ENCODE measurements around the gene RAPGEF2. TPM values are rescaled to one million over a fixed set of nuclear protein-coding genes. Genes with fewer than 3 reads are reported as not detected.

RAPGEF2 gene
- total and polyA plus RNA-seq, 2 donors (not counting 1 experiment from before 2014, with no cell fraction given) = 10.9 to 45.8 TPM

DNA sequence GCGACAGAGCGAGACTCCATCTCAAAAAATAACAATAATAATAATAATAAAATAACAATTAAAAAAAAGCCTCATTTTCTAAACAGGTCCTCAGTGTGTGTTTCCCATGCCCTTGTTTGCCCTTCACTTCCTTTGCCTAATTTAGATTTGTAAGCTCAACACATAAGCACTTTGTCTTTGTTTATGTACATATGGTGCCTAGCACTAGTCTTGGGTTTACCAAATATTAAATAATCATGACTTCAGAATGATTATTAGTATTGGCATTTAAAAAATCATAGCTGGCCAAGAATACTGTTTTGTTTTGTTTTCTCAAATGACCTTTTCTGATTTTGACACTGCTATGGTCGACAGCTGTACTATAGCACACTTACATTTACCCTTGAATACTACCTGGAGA, 6.4 kb upstream of the RAPGEF2 start:
- H3K27me3 Mint-ChIP-seq = peaks cover 23% of the 10 kb centered on the region
- H3K27ac Mint-ChIP-seq = no peak overlapping the region
- no peak overlapping the region for H2AFZ ChIP-seq (ENCODE audit: insufficient read depth, low read depth, low read length, poor library complexity, severe bottlenecking)
- no peak for DNase-seq
- no peak overlapping the region for H3K9ac ChIP-seq (ENCODE audit: low read length)
- peaks cover 0 to 4% of the 10 kb centered on the region in 2 donors for H3K4me1 ChIP-seq (ENCODE audit: control insufficient read depth in 2 of 2, insufficient read depth in 2 of 2, low read length in 2 of 2)
- intact Hi-C loops (cut with micrococcal nuclease) = no loop called here
- no peak overlapping the region for H3K27ac ChIP-seq (ENCODE audit: low read length in 2 of 2)
- no peak for ATAC-seq (ENCODE audit: low read depth)
- 60% methylated on average over 1 of the region's 3 CpGs for WGBS (ENCODE audit: insufficient coverage)
- no peak overlapping the region for H3K4me3 ChIP-seq (ENCODE audit: control extremely low read depth in 1 of 5, extremely low read depth in 1 of 5, insufficient read depth in 1 of 5, low read depth in 2 of 5, low read length in 4 of 5)
- no peaks in the 10 kb centered on the region for H3K79me2 ChIP-seq (ENCODE audit: control insufficient read depth, insufficient read depth, low read length)
- POLR2A ChIA-PET = no interaction called here
- no peak overlapping the region for H3K4me3 Mint-ChIP-seq
- no peaks in the 10 kb centered on the region for H3K36me3 ChIP-seq (replicated peaks in 1 of 2; ENCODE audit: control extremely low read depth in 1 of 2, control insufficient read depth in 1 of 2, extremely low read depth in 1 of 2, insufficient read depth in 2 of 2, low read length in 1 of 2)
- H3K27me3 ChIP-seq (replicated peaks in 1 of 4; ENCODE audit: control extremely low read depth in 1 of 4, control insufficient read depth in 3 of 4, insufficient read depth in 4 of 4, low read length in 3 of 4) = peaks cover 0 to 6% (median 0%) of the 10 kb centered on the region in 4 experiments
- TF ChIP-seq EZH2 (IDR thresholded peaks at IDR 0.05; ENCODE audit: borderline replicate concordance, insufficient read depth, low read depth, low read length, poor library complexity, severe bottlenecking) = no peak
- TF ChIP-seq CTCF (IDR thresholded peaks at IDR 0.05) = no peak
- H3K9me3 Mint-ChIP-seq (ENCODE audit: insufficient read depth) = no peaks in the 10 kb centered on the region
- H3K4me1 Mint-ChIP-seq = peaks cover 4% of the 10 kb centered on the region
- H3K9me3 ChIP-seq (ENCODE audit: control extremely low read depth in 1 of 3, control insufficient read depth in 2 of 3, insufficient read depth in 1 of 3, low read length in 2 of 3) = no peaks in the 10 kb centered on the region
- no peak overlapping the region for H3K4me2 ChIP-seq (replicated peaks; ENCODE audit: low read depth, low read length, poor library complexity, severe bottlenecking)
- no peaks in the 10 kb centered on the region for H4K20me1 ChIP-seq (ENCODE audit: control insufficient read depth, insufficient read depth, low read length, poor library complexity, severe bottlenecking)
- CTCF ChIA-PET = no interaction called here

GRCh38 chr4:159097144-159097543, 5.7 kb upstream of the RAPGEF2 start:
- no CpG with 5 or more reads among the region's 1 CpG for WGBS (ENCODE audit: insufficient coverage)
- CTCF ChIA-PET = interaction anchor here (0.7 kb wide), 1 partner anchor 55 kb away, joined by 3 read pairs; no protein-coding TSS in a partner anchor

More at GRCh38 chr4:159097144-159097543, 5.7 kb upstream of the RAPGEF2 start:
- intact Hi-C loops (cut with micrococcal nuclease) = no loop called here
- H3K9me3 ChIP-seq (ENCODE audit: control extremely low read depth in 1 of 3, control insufficient read depth in 2 of 3, insufficient read depth in 1 of 3, low read length in 2 of 3) = no peaks in the 10 kb centered on the region
- H3K27me3 ChIP-seq (replicated peaks in 1 of 4; ENCODE audit: control extremely low read depth in 1 of 4, control insufficient read depth in 3 of 4, insufficient read depth in 4 of 4, low read length in 3 of 4) = peaks cover 0 to 7% (median 0%) of the 10 kb centered on the region in 4 experiments
- H3K27ac ChIP-seq (ENCODE audit: low read length in 2 of 2) = no peak overlapping the region
- no peak overlapping the region for H3K27ac Mint-ChIP-seq
- peaks cover 18% of the 10 kb centered on the region for H3K27me3 Mint-ChIP-seq
- no peak for ATAC-seq (ENCODE audit: low read depth)
- TF ChIP-seq EZH2 (IDR thresholded peaks at IDR 0.05; ENCODE audit: borderline replicate concordance, insufficient read depth, low read depth, low read length, poor library complexity, severe bottlenecking) (no peak), CTCF (IDR thresholded peaks at IDR 0.05) (no peak)
- no peaks in the 10 kb centered on the region for H3K36me3 ChIP-seq (replicated peaks in 1 of 2; ENCODE audit: control extremely low read depth in 1 of 2, control insufficient read depth in 1 of 2, extremely low read depth in 1 of 2, insufficient read depth in 2 of 2, low read length in 1 of 2)
- H3K4me3 Mint-ChIP-seq = no peak overlapping the region
- peaks cover 9% of the 10 kb centered on the region for H3K4me1 Mint-ChIP-seq
- DNase-seq = no peak
- no peak overlapping the region for H3K4me3 ChIP-seq (ENCODE audit: control extremely low read depth in 1 of 5, extremely low read depth in 1 of 5, insufficient read depth in 1 of 5, low read depth in 2 of 5, low read length in 4 of 5)
- peaks cover 3 to 5% of the 10 kb centered on the region in 2 donors for H3K4me1 ChIP-seq (ENCODE audit: control insufficient read depth in 2 of 2, insufficient read depth in 2 of 2, low read length in 2 of 2)
- H3K9ac ChIP-seq (ENCODE audit: low read length) = no peak overlapping the region
- POLR2A ChIA-PET = no interaction called here
- no peak overlapping the region for H3K4me2 ChIP-seq (replicated peaks; ENCODE audit: low read depth, low read length, poor library complexity, severe bottlenecking)
- no peaks in the 10 kb centered on the region for H4K20me1 ChIP-seq (ENCODE audit: control insufficient read depth, insufficient read depth, low read length, poor library complexity, severe bottlenecking)
- H3K79me2 ChIP-seq (ENCODE audit: control insufficient read depth, insufficient read depth, low read length) = no peaks in the 10 kb centered on the region
- no peaks in the 10 kb centered on the region for H3K9me3 Mint-ChIP-seq (ENCODE audit: insufficient read depth)
- H2AFZ ChIP-seq (ENCODE audit: insufficient read depth, low read depth, low read length, poor library complexity, severe bottlenecking) = no peak overlapping the region

All from B cell (primary cell).